NK-92 treated with Interleukin-12 subunit alpha and Interleukin-12 subunit beta, amount 100 ng/mL, for 24 hours (cell line): Measurements from ENCODE around the gene MYEF2.

ENCODE experiments used
- DNase-seq: peaks from one replicate; lab custom pipeline; 2025; lab: John Stamatoyannopoulos, UW

The MYEF2 gene

GRCh38 chr15:48087844-48088243, 90.3 kb downstream of the MYEF2 start:
- DNase-seq, result no peak

- DNase-seq, result no peak
Measured at GRCh38 chr15:48086576-48086975, 91.5 kb downstream of the MYEF2 start.

- DNase-seq, result no peak
Measured at GRCh38 chr15:48086133-48086532, 92.0 kb downstream of the MYEF2 start.

- DNase-seq, result no peak
Measured at GRCh38 chr15:48085591-48085930, 92.5 kb downstream of the MYEF2 start.

- DNase-seq, result no peak
Measured at GRCh38 chr15:48084759-48085590, 93.1 kb downstream of the MYEF2 start.
